HG02678 (cell line): Measurements from ENCODE around the gene MAP2K7.
"Not testable (repeated sequence)": the region's sequence is repeated elsewhere in the genome, so short reads cannot be mapped to it uniquely, and the experiment has no call there.

Source experiments
- ATAC-seq: cut with Tn5 transposase; IDR thresholded peaks from one replicate; pipeline ENCODE4 v1.9.1; 2021; ENCODE audit warnings: mild to moderate bottlenecking, moderate library complexity; ENCODE audit not compliant: unreplicated experiment

Gene MAP2K7

DNA sequence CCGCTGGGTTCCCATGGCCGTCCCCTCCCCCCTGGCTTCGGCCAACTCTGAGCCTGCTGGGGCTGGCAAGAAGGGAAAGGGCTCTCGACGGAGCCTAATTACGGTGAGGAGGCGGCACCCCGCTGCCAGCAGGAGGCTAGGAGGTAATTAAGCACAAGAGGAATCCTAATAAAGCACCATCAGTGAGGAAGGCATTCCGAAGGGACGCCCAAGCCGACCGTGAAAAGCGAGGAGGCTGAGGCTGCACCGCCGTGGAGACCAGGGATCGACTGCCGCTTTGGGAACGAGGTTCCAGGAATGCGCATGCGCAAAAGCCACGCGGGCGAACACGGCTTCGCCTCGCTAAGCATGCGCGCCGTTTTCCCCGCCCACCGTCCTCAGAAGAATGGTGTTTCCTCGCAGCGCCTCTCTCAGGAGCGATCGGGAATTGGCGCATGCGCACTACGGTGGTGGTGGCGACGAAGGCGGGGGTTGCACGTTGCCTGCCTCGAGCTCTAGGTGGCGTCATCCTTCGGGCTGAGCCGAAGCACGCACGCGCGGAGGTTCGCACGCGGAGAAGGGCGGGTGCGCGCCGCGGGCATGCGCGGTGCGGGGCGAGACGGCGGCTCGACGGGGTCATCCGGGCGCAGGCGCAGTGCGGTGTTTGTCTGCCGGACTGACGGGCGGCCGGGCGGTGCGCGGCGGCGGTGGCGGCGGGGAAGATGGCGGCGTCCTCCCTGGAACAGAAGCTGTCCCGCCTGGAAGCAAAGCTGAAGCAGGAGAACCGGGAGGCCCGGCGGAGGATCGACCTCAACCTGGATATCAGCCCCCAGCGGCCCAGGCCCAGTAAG is at the start of gene MAP2K7:
MAP2K7 (plus strand) TSS at position 634 of the 830 bp plus-strand sequence; CDS start at position 702, 68 bp downstream.
- ATAC-seq = peak; percentile 88

- no peak for ATAC-seq
These were observed 48.1 kb upstream of the MAP2K7 start for GRCh38 chr19:7855426-7856108.

GRCh38 chr19:7856109-7856591 is 47.5 kb upstream of the MAP2K7 start:
- no peak for ATAC-seq

DNA sequence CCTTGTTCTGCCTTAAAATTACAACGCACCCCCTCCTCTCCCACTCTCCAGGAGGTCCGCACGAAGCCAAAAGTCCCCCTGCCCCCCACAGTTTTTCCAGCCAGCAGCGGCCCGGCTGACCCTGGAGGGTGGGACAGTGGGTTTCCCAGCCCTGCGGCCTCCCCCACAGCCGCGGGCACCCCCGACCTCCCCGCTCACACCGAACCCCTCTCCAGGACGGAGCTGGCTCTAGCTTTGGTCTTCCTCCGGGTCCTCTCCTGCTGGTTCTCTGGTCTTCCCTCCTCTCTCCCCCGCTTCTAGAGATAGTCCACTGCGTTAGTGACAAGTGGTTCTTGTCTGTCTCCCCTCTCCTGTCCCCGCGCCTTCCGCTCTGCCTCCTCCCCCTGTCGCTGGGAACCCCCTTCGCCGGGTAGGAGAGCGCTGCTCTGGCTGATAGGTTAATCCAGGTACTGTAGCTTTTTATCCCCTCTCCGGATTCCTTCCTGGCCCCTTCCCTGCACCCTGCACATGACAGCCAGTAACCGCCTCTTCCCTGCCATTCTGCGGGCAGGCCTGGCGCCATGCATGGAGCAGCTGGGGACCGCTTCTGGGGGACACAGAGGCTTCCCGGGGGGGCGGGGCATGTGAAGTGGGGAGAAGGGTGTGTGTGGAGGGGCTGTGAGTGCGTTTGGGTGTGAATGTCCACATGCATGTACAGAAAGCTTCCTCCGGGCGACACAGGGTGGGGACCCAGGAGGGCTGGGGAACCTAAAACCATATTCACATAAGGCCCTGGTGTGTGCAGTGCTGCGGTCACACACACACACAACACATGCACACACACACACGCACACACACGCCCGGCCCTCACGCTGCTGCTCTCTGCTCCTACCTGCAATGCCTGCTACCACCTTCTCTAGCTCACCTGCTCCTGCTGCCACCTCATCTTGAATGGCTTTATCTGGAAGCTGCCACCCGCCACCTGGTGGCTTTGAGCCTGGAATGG is 46.7 kb upstream of the MAP2K7 start:
- no peak for ATAC-seq

- no peak for ATAC-seq
These were observed 46.0 kb upstream of the MAP2K7 start for GRCh38 chr19:7857727-7858108.

DNA sequence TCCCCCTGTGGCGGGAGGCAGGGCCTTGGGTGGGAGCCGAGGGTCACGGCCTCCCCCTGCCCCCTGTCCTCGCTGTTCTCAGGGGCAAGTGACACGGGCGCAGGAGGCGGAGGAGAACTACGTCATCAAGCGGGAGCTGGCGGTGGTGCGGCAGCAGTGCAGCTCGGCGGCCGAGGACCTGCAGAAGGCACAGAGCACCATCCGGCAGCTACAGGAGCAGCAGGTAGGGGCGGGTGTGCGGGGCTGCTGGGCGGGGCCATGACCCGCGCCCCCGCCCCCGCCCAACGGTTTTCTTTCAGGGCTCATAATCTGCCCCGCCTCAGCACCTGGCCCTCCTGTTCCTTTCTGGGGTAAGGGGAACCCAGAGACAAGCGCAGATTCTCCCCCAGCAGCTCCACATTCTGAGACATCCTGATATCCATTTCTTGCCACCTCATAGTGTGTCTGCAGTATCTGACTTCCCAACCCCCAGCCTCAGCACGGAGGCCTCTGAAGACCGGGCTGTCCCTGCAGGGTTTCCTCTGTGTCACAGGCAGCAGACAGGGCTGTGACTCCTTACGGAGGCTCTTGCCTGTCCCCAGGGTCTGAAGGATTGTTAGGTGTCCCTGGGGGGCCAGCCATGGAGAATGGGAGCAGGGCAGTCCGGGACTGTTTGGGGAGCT is 45.4 kb upstream of the MAP2K7 start:
- ATAC-seq = no peak

DNA sequence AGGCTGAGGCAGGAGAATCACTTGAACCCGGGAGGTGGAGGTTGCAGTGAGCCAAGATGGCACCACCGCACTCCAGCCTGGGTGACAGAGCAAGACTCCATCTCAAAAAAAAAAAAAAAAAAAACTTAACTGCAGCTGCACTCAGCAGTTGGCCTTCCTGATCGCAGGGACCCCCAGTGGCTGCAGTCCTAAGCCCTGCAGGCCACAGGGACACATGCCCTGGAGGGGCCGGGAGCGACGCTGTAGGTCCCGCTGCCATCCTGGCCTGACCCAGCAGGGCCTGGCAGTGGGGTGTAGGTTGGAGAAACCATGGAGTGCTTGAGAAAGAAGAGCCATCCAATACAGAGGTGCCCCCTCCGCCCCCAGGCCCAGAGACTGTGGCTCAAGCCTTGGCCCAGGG is 44.6 kb upstream of the MAP2K7 start:
- not testable (repeated sequence) for ATAC-seq

GRCh38 chr19:7859831-7860713 is 43.6 kb upstream of the MAP2K7 start:
- ATAC-seq = no peak

GRCh38 chr19:7860714-7861618 is 42.7 kb upstream of the MAP2K7 start:
- no peak for ATAC-seq

DNA sequence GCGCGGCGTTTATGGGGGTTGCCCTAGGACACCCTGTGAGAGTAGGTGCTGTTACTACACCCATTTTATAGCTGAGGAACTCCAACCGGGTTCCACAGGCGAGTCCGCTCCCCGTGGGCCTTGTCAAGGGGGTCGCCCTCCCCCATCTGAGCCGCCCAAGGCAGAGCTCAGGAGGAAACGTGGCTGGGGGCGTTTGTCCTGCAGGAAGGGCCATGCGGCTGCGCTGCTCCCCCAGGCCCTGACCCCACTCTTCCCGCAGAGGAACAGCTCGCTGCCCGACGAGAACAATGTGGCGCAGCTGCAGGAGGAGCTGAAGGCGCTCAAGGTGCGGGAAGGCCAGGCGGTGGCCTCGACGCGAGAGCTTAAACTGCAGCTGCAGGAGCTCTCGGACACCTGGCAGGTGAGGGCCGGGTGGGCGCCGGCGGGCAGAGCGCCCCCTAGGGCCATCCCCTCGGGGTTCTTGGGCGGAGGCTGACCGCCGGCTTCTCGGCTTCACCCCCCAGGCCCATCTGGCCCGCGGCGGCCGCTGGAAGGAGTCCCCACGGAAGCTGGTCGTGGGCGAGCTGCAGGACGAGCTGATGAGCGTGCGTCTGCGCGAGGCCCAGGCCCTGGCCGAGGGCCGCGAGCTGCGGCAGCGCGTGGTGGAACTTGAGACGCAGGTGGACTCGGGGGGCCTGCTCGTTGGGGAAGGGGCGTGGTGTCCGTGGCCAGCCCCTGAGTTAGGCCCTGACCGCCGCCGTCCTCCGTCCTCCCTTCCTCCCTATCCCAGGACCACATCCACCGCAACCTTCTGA is 41.9 kb upstream of the MAP2K7 start:
- ATAC-seq = no peak

- no peak for ATAC-seq
These were observed 41.2 kb upstream of the MAP2K7 start for GRCh38 chr19:7862413-7862951.

DNA sequence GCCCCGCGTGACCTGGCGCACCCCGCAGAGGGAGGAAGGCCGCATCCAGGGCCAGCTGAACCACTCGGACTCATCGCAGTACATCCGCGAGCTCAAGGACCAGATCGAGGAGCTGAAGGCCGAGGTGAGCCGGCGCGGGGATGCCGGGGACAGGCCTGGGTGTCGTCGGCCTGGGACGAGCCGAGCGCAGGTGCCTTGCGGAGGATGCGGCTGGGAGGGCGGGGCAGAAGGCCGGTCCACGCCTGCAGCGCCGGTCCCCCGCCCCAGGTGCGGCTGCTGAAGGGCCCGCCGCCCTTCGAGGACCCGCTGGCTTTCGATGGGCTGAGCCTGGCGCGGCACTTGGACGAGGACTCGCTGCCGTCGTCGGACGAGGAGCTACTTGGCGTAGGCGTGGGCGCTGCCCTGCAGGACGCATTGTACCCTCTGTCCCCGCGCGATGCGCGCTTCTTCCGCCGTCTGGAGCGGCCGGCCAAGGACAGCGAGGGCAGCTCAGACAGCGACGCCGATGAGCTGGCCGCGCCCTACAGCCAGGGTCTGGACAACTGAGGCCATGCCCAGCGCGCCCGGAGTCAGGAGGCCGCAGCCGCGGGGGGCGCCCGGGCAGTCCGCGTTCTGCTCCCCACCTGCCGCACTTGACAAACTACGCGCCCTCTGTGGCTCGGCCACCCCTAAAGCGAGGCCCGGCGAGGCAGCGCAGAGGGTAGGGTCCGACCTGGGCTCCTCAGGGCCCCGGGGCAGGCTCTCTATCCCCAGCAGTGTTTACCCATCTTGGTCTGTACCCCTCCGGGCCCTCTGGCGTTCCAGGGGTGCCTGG is 40.3 kb upstream of the MAP2K7 start:
- no peak for ATAC-seq

DNA sequence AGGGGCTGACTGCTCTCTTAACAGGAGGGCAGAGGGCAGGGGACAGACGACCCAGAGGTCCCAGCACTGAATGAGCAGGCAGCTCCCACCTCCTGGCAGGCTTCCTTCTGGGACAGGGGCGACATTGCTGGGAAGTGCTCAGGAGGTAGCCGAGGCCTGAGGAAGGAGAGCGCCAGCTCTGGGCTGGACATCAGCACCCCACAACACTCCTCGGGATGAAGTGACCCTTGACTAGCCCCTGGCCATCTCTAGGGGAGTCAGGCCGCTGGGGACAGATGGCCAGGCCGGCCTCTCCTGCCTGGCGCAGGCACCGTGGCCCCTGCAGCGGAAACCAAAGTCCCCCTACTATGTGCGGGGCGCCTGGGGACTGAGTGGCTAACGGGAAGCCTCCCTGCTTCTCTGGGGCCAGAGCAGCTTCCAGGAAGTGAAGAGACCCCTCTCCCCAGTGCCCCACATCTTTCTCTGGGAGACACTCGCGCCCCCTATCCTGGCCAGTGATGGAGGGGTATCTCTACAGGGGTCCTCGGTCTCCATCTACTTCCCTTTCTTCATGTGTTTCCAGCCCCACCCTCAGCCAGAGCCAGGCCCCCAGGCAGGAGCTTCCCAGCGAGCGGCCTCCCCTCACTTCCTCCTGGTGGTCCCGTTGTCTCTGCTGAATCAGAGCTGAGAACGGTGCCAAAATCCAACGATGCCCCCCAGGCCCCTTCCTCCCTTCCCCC is 39.5 kb upstream of the MAP2K7 start:
- ATAC-seq = no peak

GRCh38 chr19:7864690-7865074 is 39.0 kb upstream of the MAP2K7 start:
- no peak for ATAC-seq

DNA sequence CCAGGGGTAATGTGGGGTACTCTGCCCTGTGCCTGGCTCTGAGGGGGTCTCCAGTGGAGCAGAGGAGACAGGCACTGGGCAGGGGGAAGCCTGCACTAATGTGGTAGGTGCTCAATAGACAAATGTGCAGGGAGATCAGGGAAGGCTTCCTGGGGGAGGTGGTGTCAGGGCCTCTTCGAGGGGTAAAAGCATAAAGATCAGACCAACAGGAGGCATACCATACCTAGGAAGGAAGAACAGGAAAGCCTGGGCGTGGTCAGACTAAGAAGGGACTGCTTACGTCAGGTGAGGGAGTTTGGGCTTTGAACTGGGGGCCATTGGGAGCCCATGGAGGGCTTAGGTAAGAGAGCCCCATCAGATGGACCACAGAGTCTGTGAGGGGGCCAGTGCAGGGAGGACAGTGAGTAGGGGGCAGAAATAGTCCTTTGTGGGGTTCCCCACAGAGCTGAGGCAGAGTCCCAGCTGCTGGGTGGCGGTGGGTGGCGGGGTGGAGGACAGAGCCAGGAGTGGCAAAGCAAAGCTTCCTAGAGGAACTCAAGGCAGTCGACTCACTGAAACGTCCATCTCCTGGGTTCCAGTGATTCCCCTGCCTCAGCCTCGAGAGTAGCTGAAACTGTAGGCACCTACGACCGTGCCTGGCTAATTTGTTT is 38.3 kb upstream of the MAP2K7 start:
- ATAC-seq = no peak
